ENCODE measurements around the gene SULT1A3.
"Not testable (repeated sequence)": the region's sequence is repeated elsewhere in the genome, so short reads cannot be mapped to it uniquely, and the experiment has no call there.

The SULT1A3 gene

DNA sequence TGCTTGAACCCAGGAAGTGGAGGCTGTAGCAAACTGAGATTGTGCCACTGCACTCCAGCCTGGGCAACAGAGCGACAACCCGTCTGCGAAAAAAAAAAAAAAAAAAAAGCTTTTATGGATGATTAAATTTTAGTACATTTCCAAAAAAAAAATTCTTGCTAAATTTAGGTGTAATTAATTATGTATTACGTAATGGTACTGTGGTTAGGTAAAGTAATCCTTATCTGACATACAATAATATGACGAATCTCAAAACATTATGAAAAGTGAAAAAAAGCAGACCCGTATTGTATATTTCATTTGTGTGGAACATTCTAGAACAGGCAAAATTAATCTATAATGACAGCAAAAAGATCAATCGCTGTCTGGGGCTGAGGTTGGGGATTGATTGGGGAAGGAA, 26.0 kb upstream of the SULT1A3 start:
- no peak overlapping the region for H3K4me3 ChIP-seq (ENCODE audit: low read depth, low read length)
- no peak for DNase-seq (ENCODE audit: low read depth)
- TF ChIP-seq, protein P1, sequence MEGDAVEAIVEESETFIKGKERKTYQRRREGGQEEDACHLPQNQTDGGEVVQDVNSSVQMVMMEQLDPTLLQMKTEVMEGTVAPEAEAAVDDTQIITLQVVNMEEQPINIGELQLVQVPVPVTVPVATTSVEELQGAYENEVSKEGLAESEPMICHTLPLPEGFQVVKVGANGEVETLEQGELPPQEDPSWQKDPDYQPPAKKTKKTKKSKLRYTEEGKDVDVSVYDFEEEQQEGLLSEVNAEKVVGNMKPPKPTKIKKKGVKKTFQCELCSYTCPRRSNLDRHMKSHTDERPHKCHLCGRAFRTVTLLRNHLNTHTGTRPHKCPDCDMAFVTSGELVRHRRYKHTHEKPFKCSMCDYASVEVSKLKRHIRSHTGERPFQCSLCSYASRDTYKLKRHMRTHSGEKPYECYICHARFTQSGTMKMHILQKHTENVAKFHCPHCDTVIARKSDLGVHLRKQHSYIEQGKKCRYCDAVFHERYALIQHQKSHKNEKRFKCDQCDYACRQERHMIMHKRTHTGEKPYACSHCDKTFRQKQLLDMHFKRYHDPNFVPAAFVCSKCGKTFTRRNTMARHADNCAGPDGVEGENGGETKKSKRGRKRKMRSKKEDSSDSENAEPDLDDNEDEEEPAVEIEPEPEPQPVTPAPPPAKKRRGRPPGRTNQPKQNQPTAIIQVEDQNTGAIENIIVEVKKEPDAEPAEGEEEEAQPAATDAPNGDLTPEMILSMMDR (IDR thresholded peaks at IDR 0.05; ENCODE audit: low read depth, low read length, missing control alignments) = no peak

DNA sequence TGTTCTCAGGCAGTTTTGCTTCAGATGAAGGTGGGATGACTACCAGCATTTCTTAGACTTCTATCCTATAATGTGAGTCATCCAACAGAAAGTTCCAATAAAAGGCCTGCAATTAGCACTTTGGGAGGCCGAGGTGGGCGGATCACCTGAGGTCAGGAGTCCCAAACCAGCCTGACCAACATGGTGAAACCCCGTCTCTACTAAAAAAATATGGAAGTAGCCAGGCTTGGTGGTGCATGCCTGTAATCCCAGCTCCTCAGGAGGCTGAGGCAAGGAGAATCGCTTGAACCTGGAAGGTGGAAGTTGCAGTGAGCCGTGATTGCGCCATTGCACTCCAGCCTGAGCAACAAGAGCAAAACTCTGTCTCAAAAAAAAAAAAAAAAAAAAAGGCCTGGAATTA, 22.2 kb upstream of the SULT1A3 start:
- H3K4me3 ChIP-seq (ENCODE audit: low read depth, low read length); DNase-seq (ENCODE audit: low read depth): not testable (repeated sequence)

GRCh38 chr16:30179195-30179594, 19.9 kb upstream of the SULT1A3 start:
- TF ChIP-seq, protein P1 (IDR thresholded peaks at IDR 0.05; ENCODE audit: low read depth, low read length, missing control alignments) = no peak
- DNase-seq (ENCODE audit: low read depth) = no peak
- H3K4me3 ChIP-seq (ENCODE audit: low read depth, low read length) = no peak overlapping the region

DNA sequence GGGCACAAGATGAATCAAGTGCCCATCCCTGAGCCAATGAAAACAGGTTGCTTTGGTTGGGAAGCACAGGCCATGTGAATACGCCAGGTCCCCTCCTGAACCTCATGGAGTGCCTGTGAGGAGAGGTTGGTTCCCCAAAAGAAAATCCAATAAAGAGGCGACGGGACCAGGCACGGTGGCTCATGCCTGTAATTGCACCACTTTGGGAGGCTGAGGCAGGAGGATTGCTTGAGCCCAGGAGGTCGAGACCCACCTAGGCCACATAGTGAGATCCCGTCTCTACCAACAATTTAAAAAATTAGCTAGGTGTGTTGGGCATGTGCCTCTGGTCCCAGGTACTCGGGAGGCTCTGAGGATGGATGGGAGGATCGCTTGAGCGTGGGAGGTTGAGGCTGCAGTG, 19.1 kb upstream of the SULT1A3 start:
- no peak overlapping the region for H3K4me3 ChIP-seq (ENCODE audit: low read depth, low read length)
- DNase-seq (ENCODE audit: low read depth) = no peak
- TF ChIP-seq, protein P1 (IDR thresholded peaks at IDR 0.05; ENCODE audit: low read depth, low read length, missing control alignments) = no peak

DNA sequence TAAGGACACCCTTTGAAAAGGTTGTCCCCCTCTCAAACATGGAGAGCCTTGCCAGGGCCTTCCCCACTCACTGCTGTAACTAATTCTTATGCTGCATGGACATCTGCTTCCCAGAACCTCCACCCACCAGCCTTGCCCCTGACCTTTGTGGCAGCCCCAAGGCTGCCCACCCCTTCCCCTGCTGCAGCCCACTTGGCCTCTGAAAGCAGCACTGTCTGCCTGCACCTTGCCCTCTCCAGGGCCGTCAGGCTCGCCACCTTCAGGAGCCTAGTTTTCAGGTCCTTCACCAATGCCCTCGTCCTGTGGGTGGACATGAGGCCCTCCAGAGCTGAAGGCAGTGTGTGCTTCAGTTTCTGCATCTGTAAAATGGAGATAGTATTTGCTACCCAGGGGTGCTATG, 18.3 kb upstream of the SULT1A3 start:
- no peak for DNase-seq (ENCODE audit: low read depth)
- TF ChIP-seq, protein P1 (IDR thresholded peaks at IDR 0.05; ENCODE audit: low read depth, low read length, missing control alignments) = no peak
- no peak overlapping the region for H3K4me3 ChIP-seq (ENCODE audit: low read depth, low read length)

- DNase-seq (ENCODE audit: low read depth) = no peak
- H3K4me3 ChIP-seq (ENCODE audit: low read depth, low read length) = peak within 1 kb of the TSS; percentile 90
- TF ChIP-seq, protein P1 (IDR thresholded peaks at IDR 0.05; ENCODE audit: low read depth, low read length, missing control alignments) = no peak
Measured at GRCh38 chr16:30183233-30184095, 15.6 kb upstream of the SULT1A3 start, which contains the start of gene CORO1A. Gene CORO1A (plus strand): TSS chr16:30183602. CDS start chr16:30185210, 1,608 bp downstream.

DNA sequence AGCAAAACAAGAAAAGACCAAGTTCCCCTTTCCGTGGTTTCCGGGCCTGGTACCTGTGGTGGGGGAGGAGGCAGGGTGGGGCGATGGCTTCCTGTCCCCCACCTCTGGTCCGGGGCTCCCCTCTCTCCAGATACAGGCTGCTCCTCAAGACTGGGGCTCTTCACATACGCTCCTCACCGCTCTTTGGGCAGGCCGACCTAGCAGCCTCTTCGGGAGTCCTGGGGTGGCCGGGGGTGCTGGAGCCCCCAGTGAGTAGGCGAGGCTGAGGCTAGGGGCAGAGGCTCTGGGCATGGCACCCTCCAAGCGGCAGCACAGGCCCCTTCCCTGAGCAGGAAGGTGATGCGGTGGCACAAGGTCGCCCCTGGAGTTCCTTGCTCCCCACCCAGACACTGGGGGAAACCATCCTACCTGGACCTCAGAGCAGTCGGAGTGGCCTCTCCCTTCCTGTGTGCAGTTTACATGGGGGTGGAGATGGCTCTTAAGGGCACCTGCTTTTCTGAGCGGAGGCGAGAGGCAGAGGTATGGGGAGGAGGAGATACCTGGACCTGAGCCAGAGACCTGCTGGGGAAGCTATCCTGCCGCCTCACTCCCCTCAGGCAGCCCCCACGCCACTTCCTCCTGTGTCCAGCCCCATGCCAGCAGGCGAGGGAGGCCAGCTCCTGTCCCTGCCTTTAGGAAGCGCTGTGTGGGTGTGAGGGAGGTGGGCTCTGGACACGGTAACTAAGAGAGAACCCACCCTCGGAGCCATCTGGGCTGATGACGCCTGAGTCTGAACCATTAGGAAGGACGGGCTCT, 14.8 kb upstream of the SULT1A3 start:
- DNase-seq (ENCODE audit: low read depth) = no peak
- TF ChIP-seq, protein P1 (IDR thresholded peaks at IDR 0.05; ENCODE audit: low read depth, low read length, missing control alignments) = no peak
- peak overlapping the region; percentile 90 for H3K4me3 ChIP-seq (ENCODE audit: low read depth, low read length)

All from GM12864 (cell line).